Activated naive CD4-positive, alpha-beta T cell treated with anti-CD3 and anti-CD28 coated beads, Interleukin-2, amount 50 U/mL, for 16 hours (primary cell): ENCODE measurements around the gene AOPEP.

Experiments used
- DNase-seq: peaks from one replicate; pipeline ENCODE4 v3.0.0-alpha.2; 2020

The AOPEP gene

DNA sequence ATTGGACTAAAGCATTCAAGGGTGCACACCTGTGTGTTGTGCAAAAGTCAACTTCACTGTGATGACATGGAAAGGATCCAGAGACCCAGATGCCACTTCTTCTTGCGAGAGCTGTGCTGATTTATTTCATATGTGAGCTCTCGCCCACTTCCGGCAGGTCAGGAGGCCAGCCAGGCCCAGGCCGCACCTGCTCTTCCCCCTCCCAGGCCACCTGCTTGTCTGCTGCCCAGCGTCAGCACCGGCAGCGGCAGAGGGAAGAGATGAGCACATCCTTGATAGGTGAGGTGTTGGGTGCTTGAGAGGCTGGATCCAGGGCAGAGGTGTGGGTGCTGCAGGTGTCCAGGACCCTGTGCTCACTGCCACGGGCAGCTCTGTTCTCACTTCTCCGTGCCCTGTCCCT lies 348.1 kb downstream of the AOPEP start:
- no peak for DNase-seq

DNA sequence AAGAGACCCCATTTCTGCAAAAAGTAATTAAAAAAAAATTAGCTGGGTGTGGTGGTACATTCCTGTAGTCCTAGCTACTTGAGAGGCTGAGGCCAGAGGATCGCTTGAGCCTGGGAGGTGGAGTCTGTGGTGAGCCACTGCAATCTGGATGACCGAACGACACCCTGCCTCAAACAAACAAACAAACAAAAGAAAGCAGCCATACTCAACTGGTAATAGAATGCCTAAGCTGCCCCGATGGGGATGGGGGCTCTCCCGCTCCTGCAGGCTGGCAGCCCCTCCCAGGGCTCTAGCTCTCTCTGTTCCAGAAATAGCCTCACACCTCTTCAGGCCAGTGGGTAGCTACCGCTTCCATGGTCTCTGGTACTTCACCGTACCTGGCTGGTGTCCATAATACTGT lies 349.2 kb downstream of the AOPEP start:
- no peak for DNase-seq

DNA sequence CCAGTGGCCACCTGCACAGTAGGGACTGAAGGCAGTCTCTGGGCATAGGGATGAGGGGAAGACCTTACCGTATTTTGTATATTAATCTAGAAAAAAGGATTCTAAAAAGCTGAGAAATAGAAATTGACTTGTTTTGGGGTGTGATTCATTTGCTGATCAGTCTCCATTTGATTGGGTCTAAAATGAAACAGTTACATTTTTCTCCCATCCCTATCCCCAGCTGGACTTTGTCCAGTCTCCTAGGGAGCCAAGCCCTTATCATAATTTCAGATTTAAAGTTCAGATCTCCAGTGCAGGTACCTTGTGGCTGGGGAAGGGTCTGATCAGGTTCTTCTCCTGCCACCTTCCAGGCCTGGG lies 350.2 kb downstream of the AOPEP start:
- DNase-seq, result no peak

GRCh38 chr9:95077053-95077765 lies 350.7 kb downstream of the AOPEP start:
- no peak for DNase-seq

DNA sequence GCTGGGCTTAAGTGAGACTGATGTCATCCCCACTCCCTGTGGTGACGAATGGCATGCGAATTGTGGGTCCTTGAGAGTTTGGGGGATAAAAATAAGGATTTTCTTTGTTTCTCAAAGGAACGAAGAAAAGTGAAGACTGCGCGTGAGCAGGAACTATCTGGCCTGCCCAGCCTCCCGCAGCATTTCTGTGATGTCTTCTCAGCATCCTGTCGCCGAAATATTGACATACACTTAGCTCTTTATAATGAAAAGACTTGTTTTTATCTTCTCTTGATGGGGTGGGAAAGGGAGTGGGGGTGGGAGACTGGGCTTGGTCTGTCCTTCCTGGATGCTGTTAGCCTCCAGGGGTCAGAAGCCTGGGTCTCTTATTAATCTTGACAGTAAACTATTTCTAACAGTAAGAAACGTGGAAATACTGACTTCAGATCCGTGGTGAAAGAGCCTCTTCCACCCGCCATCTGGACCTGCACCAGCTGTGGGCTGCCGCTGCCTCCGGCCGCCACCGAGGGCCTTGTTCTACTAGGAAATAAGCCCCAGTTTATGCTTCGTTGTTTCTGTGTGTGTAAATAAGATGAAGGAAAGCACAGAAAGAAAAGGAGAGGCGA lies 351.4 kb downstream of the AOPEP start:
- DNase-seq, result no peak

DNA sequence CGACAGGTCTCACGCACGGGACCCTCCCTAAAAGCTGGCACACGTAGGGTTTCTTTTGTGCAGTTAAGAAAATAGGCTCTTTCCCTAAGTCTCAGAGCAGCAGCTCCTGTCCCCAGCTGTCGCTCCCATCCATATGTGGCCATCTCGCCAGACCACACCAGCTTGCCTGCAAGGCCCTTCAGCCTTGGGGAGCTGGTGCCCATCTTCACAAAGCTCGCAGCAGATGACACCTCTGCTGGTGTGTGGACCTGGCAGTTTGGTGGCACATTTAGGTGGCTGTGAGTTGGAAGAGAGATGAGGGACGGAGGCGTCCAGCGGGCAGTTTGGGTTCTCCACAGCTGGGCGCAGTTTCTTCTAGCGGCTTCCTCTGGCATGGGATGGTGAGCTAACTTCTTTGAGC lies 352.0 kb downstream of the AOPEP start:
- no peak for DNase-seq

DNA sequence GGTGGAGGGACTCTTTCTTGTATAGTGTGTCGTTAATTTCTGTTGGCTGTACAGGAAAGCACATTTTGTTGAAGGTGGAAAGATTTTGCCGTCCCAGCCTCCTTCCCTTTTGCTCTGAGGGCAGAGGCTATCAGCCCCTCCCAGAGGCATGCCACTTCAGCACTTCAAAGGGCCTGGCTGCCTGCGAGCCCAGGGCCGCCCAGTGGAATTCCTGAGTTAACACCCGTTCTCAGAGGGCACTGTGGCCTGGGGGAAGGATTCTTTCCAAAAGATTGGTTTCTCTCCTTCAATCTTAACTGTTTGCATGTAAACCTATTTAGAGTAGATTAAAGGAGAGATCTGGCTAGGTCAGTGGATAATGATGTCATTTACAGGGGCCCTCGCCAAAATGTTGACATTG lies 352.4 kb downstream of the AOPEP start:
- DNase-seq, result no peak

- DNase-seq, result no peak
These were observed 353.0 kb downstream of the AOPEP start for GRCh38 chr9:95079461-95079860.

DNA sequence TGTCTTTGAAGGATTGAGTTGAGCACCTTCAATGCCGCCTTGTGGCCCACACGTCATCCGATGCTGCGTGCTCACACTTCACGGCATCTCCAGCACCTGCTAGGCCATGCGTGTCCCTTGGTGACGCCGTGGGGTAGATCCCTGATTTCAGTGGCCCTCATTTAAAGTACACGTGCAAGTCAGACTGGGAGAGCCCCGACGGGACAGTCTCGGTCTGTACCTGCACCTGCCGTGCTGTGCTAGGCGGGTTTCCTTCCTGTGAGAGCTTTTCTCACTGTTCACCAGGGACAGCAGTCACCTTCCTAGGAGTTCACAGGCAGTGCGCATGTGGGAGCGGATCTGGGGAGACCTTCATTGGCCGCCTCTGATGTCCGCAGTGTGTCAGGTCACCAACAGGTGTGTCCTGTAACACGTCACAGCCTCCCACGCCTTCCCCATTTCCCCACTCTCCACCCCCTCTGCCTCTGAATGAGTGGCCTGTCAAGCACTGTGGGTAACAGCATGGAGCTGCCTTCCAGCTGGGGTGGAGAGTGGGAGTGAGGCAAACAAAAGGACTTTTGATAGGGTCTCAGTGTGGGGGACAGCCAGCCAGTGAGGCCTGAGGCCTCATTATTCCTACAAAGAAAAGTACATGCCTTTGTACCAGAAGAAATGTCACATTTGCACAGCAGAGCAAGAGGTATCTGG lies 354.6 kb downstream of the AOPEP start:
- DNase-seq, result no peak

- DNase-seq, result no peak
These were observed 355.5 kb downstream of the AOPEP start for GRCh38 chr9:95081998-95082397.

DNA sequence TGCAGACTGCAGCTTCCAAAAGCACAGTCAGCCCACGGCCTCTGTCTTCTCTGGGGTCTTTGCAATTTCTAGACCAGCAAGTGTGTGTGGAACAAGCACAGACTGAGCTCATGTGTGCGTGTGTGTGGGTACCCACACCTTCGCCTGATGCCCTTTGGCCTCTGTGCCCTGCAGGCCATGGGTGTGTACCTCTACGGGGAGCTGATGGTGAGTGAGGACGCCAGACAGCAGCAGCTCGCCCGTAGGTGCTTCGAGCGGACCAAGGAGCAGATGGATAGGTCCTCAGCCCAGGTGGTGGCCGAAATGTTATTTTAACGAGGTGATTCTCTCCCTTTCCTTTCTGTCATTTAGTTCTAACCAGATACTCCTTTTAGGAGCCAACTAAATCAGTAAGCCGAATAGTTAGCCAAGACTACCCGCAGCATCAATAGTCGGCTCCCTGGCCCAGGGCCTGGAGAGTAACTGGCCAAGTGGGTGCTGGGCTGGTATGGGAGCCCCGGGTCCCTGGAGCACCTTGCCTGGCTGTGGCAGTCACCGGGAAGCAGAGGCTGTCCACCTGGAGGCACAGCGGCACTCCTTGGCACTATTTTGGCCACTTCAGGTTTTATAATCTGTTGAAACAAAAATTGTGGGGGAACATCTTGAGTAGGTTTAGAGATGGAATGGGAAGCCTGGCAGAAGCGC lies 356.0 kb downstream of the AOPEP start:
- no peak for DNase-seq

DNA sequence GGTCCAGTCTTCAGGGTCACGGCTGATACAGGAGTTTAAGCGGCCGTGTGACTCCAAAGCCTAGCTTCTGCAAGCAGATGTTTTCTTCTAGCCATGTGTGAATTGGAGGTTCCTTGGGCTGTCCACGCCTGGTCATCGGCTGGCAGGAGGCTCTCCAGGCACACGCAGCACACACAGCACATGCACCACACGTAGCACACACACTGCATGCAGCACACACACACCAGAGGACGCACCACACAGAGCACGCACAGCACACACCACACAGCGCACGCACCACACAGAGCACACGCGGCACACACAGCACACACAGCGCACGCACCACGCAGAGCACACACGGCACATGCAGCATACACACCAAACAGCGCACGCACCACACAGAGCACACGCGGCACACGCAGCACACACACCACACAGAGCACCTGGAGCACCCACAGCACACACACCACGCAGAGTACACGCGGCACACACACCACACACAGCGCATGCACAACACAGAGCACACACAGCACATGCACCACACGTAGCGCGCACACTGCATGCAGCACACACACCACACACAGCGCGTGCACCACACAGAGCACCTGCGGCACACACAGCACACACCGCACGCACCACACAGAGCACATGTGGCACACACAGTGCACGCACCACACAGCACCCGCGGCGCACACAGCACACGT lies 356.7 kb downstream of the AOPEP start:
- DNase-seq, result no peak

DNA sequence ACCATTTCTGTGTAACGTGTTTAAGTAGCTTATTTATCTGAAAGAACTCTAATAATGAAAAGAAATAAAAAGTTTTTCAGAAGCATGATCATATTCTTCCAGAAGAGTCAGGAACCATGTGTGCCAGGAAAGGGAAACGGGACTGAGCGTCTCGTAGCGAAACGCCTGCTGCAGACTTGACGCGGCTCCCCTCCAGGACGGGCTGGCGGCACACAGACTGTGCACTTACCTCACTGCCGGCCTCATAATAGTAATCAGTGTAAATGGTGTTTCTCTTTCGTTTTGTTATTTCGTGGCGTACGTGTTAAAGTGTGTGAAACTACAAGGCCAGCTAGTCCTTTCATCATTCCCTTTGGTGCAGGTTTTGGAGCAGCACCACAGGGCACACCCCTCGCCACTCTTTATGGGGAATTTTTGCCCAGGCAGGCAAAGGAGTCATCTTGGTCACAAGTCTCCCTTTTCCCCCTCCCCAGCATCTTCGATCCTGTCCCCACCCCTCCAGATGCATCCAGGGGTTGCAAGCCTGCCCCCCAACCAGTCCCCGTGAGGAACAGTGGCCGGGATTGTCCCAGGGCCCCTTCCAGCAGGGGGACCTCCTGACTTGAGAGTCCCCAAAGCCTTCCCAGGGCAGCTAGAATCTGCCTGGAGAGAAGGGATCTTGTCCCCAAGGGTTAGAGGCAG lies 357.9 kb downstream of the AOPEP start:
- no peak for DNase-seq

GRCh38 chr9:95085036-95085770 lies 358.7 kb downstream of the AOPEP start:
- no peak for DNase-seq

DNA sequence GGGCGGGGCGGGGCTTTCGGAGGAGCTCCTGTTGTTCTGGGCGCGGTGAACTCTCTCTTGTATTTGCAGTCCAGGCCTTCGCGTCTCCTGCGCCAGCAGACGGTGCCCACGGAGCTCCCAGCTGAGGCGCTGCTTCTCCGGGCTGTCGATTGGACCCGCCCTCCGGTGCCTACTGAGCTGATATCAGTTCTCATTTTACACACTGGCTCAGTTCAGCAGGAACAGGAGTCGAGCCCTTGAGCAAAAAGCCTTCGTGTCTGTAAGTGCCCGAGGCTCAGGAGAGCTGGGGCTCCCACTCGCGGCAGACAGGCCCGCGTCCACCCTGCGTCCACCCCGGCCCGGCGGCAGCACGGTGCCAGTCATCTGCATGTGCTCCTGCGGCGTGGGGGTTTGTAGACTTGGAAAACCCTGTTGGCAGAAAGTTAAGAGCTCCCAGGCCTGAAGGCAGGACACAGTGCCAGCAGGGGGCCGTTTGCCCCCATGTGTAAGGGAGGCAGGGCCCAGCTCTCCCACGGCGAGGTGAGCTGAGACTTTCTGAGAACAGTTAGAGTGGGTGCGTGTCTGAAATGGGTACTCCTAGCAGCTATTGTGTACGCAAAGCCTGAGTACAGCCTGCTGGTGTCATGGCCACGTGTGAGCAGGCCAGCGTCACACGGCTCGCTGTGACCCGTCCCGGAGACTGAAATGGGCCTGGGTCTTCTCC lies 359.5 kb downstream of the AOPEP start:
- DNase-seq, result no peak

GRCh38 chr9:95086564-95086955 lies 360.1 kb downstream of the AOPEP start:
- no peak for DNase-seq

DNA sequence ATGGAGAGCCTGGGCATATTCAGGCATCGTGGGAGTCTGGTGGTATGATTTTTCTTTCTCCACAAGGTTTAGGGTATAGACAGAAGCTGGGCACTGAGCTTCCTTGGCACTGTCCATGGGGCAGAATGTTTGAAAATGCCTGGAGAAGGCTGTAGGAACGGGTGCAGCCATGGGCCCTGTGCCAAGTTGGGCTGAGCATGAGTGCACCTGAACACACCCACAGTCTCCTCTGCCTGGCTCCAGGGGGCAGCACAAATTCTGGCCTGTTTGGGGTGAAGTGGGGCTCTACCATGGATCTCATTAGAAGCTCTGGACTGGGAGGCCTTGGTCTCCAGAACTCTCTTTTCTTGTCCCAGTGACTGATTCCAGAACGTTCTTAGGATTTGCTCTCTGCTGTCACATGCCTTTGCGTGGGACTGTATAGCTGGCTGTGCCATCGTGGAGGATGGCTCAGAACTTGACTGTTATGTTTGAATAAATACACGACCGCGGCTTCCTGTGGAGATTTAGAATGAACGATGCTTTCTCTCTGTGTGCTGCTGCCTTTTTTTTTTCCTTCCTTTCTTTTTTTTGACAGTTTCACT lies 361.3 kb downstream of the AOPEP start:
- DNase-seq, result no peak

- no peak for DNase-seq
These were observed 362.1 kb downstream of the AOPEP start for GRCh38 chr9:95088421-95089161.

GRCh38 chr9:95089257-95090022 lies 362.9 kb downstream of the AOPEP start:
- DNase-seq, result no peak
